ENCODE results near the gene FOXD2. TPM values are rescaled to one million over a fixed set of nuclear protein-coding genes. Genes with fewer than 3 reads are reported as not detected.

Gene FOXD2
- total and polyA plus RNA-seq, 2 of the 4 experiments (the other 2 are of a cell fraction), result under 0.01 to 0.03 TPM

- Histone ChIP-seq H3K9ac (ENCODE audit: low read depth, low read length) (no peak overlapping the region), H2AK9ac (replicated peaks; ENCODE audit: low read depth, low read length, poor library complexity) (no peak overlapping the region), H4K91ac (ENCODE audit: insufficient read depth, low read depth, low read length) (no peak overlapping the region), H3K27me3 (ENCODE audit: control insufficient read depth, insufficient read depth, low read length) (peaks cover 2% of the 10 kb centered on the region; the same call in 1 of the 2 replicates), H2BK120ac (ENCODE audit: low read depth, low read length) (no peak overlapping the region), H2BK20ac (ENCODE audit: low read depth, low read length) (no peak overlapping the region), H4K8ac (ENCODE audit: low read depth in 2 of 2, low read length in 2 of 2) (no peak overlapping the region), H3K4me2 (ENCODE audit: low read depth, low read length) (no peak overlapping the region), H3K27ac (ENCODE audit: insufficient read depth, low read length) (no peak overlapping the region), H3K36me3 (ENCODE audit: control insufficient read depth, insufficient read depth, low read length) (no peaks in the 10 kb centered on the region), H4K5ac (ENCODE audit: low read depth, low read length) (no peak overlapping the region), H2AK5ac (ENCODE audit: low read depth, low read length) (no peak overlapping the region), H3K23ac (ENCODE audit: low read depth, low read length) (no peak overlapping the region), H3K4me3 (ENCODE audit: insufficient read depth, low read depth, low read length) (no peak overlapping the region), H2AFZ (replicated peaks; ENCODE audit: low read length, poor library complexity) (no peak overlapping the region), H3K9me1 (ENCODE audit: insufficient read depth, low read length) (no peaks in the 10 kb centered on the region), H3K18ac (ENCODE audit: low read depth, low read length) (no peak overlapping the region), H3K79me1 (ENCODE audit: low read depth in 1 of 2, low read length in 2 of 2) (no peaks in the 10 kb centered on the region), H3K9me3 (ENCODE audit: control insufficient read depth, insufficient read depth, low read length) (no peaks in the 10 kb centered on the region), H2BK15ac (ENCODE audit: low read depth, low read length) (no peak overlapping the region), H2BK5ac (ENCODE audit: low read depth, low read length, poor library complexity, severe bottlenecking) (no peak overlapping the region), H3K4ac (ENCODE audit: low read depth, low read length) (no peak overlapping the region), H4K20me1 (ENCODE audit: insufficient read depth, low read length) (peaks cover 8% of the 10 kb centered on the region; the same call in 1 of the 2 replicates), H3K56ac (ENCODE audit: extremely low read depth, insufficient read depth, low read length) (no peak overlapping the region), H3K14ac (replicated peaks; ENCODE audit: low read depth, low read length) (no peak overlapping the region), H3K4me1 (ENCODE audit: control insufficient read depth, insufficient read depth, low read length) (peaks cover 2% of the 10 kb centered on the region; the same call in 1 of the 2 replicates)
- dilution Hi-C loops (cut with HindIII; ENCODE audit: low sequenced_read_pairs, unreplicated experiment) (no loop called here), intact Hi-C loops (cut with micrococcal nuclease) (no loop called here), in situ Hi-C loops (cut with MboI; ENCODE audit: low sequenced_read_pairs) (no loop called here)
- ATAC-seq (ENCODE audit: low read depth) (no peak), DNase-seq (no peak)
- TF ChIP-seq RFX5 (IDR thresholded peaks at IDR 0.05; ENCODE audit: low read depth, low read length) (no peak), CHD1 (IDR thresholded peaks at IDR 0.05; ENCODE audit: low read depth, low read length) (no peak), CEBPB (IDR thresholded peaks at IDR 0.05; ENCODE audit: low read depth, low read length) (no peak), MXI1 (IDR thresholded peaks at IDR 0.05; ENCODE audit: borderline replicate concordance, low read depth, low read length) (no peak), MAFK (IDR thresholded peaks at IDR 0.05; ENCODE audit: low read depth, low read length) (no peak), POLR2A (IDR thresholded peaks at IDR 0.05; ENCODE audit: low read depth, low read length) (no peak), SMC3 (IDR thresholded peaks at IDR 0.05; ENCODE audit: low read depth, low read length) (no peak), RAD21 (IDR thresholded peaks at IDR 0.05; ENCODE audit: low read length) (no peak), NFE2L2 (IDR thresholded peaks at IDR 0.05; ENCODE audit: low read depth, low read length) (no peak)
- TF ChIP-seq, protein P1, sequence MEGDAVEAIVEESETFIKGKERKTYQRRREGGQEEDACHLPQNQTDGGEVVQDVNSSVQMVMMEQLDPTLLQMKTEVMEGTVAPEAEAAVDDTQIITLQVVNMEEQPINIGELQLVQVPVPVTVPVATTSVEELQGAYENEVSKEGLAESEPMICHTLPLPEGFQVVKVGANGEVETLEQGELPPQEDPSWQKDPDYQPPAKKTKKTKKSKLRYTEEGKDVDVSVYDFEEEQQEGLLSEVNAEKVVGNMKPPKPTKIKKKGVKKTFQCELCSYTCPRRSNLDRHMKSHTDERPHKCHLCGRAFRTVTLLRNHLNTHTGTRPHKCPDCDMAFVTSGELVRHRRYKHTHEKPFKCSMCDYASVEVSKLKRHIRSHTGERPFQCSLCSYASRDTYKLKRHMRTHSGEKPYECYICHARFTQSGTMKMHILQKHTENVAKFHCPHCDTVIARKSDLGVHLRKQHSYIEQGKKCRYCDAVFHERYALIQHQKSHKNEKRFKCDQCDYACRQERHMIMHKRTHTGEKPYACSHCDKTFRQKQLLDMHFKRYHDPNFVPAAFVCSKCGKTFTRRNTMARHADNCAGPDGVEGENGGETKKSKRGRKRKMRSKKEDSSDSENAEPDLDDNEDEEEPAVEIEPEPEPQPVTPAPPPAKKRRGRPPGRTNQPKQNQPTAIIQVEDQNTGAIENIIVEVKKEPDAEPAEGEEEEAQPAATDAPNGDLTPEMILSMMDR (conservative IDR thresholded peaks at IDR 0.05; ENCODE audit: low read depth, low read length), result no peak
- WGBS, 2 experiments (ENCODE audit: extremely low coverage in 2 of 2, insufficient read length in 1 of 2), result no CpG with 5 or more reads among the region's 2 CpGs
- CTCF ChIA-PET, result interaction anchor here (1.0 to 1.4 kb wide), 2 partner anchors 41 to 189 kb away, joined by 3 to 5 read pairs; no protein-coding TSS in a partner anchor
- BruUV-seq (replicated peaks), result no TSS peak
- POLR2A ChIA-PET (ENCODE audit: unreplicated experiment), result no interaction called here
Measured at GRCh38 chr1:47390843-47391242, 47.0 kb upstream of the FOXD2 start.

Data from IMR-90 (cell line).